Body of pancreas (tissue), 4 donors: ENCODE data around the gene TSPAN18.

Source experiments
- POLR2A ChIP-seq, 3 donors: fragments of 450-650 bp; IDR thresholded peaks; one replicate each; pipeline ENCODE4 v1.6.1; 2016; ENCODE audit warnings: antibody characterized with exemption in 3 of 3, mild to moderate bottlenecking in 2 of 3
- TF ChIP-seq, protein P1 (sequence below), 7 experiments: fragments of 450-650 bp in 4 of 7; fragments of 200-600 bp in 3 of 7; sonication (generic) in 3 of 7; IDR thresholded peaks; one replicate each; pipeline ENCODE4 v1.5.1; 2016 to 2019; ENCODE audit warnings: antibody characterized with exemption in 7 of 7

- TF ChIP-seq, protein P1, sequence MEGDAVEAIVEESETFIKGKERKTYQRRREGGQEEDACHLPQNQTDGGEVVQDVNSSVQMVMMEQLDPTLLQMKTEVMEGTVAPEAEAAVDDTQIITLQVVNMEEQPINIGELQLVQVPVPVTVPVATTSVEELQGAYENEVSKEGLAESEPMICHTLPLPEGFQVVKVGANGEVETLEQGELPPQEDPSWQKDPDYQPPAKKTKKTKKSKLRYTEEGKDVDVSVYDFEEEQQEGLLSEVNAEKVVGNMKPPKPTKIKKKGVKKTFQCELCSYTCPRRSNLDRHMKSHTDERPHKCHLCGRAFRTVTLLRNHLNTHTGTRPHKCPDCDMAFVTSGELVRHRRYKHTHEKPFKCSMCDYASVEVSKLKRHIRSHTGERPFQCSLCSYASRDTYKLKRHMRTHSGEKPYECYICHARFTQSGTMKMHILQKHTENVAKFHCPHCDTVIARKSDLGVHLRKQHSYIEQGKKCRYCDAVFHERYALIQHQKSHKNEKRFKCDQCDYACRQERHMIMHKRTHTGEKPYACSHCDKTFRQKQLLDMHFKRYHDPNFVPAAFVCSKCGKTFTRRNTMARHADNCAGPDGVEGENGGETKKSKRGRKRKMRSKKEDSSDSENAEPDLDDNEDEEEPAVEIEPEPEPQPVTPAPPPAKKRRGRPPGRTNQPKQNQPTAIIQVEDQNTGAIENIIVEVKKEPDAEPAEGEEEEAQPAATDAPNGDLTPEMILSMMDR (IDR thresholded peaks at IDR 0.05): no peak
- no peak for TF ChIP-seq POLR2A (IDR thresholded peaks at IDR 0.05)
Observed at GRCh38 chr11:44728491-44728910, 1.7 kb downstream of the TSPAN18 start.
